Tibial artery (tissue), 4 donors: ENCODE results near the gene CSRP1.
A peak's percentile ranks its signal among the peaks of the same experiment; 100 is the strongest.

Experiments
- DNase-seq, 2 donors: peaks; one replicate each; pipeline ENCODE4 v3.0.0-alpha.2; 2019
- H3K27ac ChIP-seq, 2 donors: fragments of 200-600 bp; sonication (generic) in 1 of 2; 1 replicate in 1 of 2; 2 replicates in 1 of 2; pipeline ENCODE4 v1.5.1; 2018 to 2019; ENCODE audit warnings: mild to moderate bottlenecking in 1 of 2
- H3K27me3 ChIP-seq, 2 donors: fragments of 200-600 bp; sonication (generic) in 1 of 2; one replicate each; pipeline versions ENCODE4 v1.5.1 to v1.6.0; 2016 to 2019
- H3K36me3 ChIP-seq, 3 donors: fragments of 200-600 bp; sonication (generic) in 2 of 3; one replicate each; pipeline ENCODE4 v1.5.1; 2016 to 2019; ENCODE audit warnings: mild to moderate bottlenecking in 2 of 3
- H3K4me1 ChIP-seq, 4 donors: fragments of 200-600 bp; sonication (generic) in 2 of 4; 1 replicate in 3 of 4; 2 replicates in 1 of 4; pipeline ENCODE4 v1.5.1; 2016 to 2019
- H3K4me3 ChIP-seq, 2 donors: fragments of 200-600 bp; sonication (generic) in 1 of 2; 1 replicate in 1 of 2; 2 replicates in 1 of 2; pipeline ENCODE4 v1.5.1; 2018 to 2019; ENCODE audit warnings: mild to moderate bottlenecking in 2 of 2
- H3K9me3 ChIP-seq, 3 donors: fragments of 200-600 bp; sonication (generic) in 1 of 3; one replicate each; pipeline ENCODE4 v1.5.1; 2016 to 2019
- intact Hi-C: fragments of 100-400 bp; cut with DNase I; formaldehyde crosslinking; loops from one replicate; pipeline ENCODE4 v1.15.0; 2023; ENCODE audit warnings: low total_unique reads
- TF ChIP-seq, protein P1 (sequence below), 2 experiments: fragments of 200-600 bp in 1 of 2; fragments of 450-650 bp in 1 of 2; IDR thresholded peaks; one replicate each; pipeline ENCODE4 v1.5.1; 2017 to 2019; ENCODE audit warnings: antibody characterized with exemption in 2 of 2, mild to moderate bottlenecking in 1 of 2, moderate library complexity in 1 of 2

The CSRP1 gene

DNA sequence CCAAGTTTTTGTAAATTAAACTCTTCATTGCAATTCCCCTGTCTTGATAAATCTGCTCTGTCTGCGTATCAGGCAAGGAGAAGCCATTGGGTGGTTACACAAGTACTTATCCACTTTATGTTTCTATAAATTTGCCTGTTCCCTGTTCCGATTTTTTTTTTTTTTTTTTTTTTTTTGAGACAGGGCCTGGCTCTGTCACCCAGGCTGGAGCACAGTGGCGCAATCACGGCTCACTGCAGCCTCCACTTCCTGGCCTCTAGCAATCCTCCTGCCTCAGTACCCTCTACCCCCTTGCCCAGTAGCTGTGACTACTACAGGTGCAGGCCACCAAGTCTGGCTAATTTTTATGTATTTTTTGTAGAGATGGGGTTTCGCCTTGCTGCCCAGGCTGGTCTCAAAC, 11.1 kb upstream of the CSRP1 start:
- Histone ChIP-seq H3K9me3 (no peaks in the 10 kb centered on the region), H3K4me1 (peaks cover 0 to 3% (median under 1%) of the 10 kb centered on the region in 4 donors), H3K27me3 (no peaks in the 10 kb centered on the region), H3K27ac (no peak overlapping the region), H3K4me3 (no peak overlapping the region), H3K36me3 (no peaks in the 10 kb centered on the region)
- intact Hi-C loops: loop anchor here (5.0 kb wide), 1 partner anchor 266 kb away; no protein-coding TSS in a partner anchor
- TF ChIP-seq, protein P1, sequence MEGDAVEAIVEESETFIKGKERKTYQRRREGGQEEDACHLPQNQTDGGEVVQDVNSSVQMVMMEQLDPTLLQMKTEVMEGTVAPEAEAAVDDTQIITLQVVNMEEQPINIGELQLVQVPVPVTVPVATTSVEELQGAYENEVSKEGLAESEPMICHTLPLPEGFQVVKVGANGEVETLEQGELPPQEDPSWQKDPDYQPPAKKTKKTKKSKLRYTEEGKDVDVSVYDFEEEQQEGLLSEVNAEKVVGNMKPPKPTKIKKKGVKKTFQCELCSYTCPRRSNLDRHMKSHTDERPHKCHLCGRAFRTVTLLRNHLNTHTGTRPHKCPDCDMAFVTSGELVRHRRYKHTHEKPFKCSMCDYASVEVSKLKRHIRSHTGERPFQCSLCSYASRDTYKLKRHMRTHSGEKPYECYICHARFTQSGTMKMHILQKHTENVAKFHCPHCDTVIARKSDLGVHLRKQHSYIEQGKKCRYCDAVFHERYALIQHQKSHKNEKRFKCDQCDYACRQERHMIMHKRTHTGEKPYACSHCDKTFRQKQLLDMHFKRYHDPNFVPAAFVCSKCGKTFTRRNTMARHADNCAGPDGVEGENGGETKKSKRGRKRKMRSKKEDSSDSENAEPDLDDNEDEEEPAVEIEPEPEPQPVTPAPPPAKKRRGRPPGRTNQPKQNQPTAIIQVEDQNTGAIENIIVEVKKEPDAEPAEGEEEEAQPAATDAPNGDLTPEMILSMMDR (IDR thresholded peaks at IDR 0.05): no peak
- peak in 1 of 2 donors; percentile 7 for DNase-seq

GRCh38 chr1:201517631-201518030, 10.7 kb upstream of the CSRP1 start:
- TF ChIP-seq, protein P1 (IDR thresholded peaks at IDR 0.05): no peak
- intact Hi-C loops: loop anchor here (5.0 kb wide), 1 partner anchor 265 kb away; no protein-coding TSS in a partner anchor
- no peaks in the 10 kb centered on the region for H3K36me3 ChIP-seq
- no peaks in the 10 kb centered on the region for H3K27me3 ChIP-seq
- peaks cover 0 to 7% (median 4%) of the 10 kb centered on the region in 4 donors for H3K4me1 ChIP-seq
- H3K27ac ChIP-seq: no peak overlapping the region
- H3K4me3 ChIP-seq: no peak overlapping the region
- no peaks in the 10 kb centered on the region for H3K9me3 ChIP-seq
- DNase-seq: peak; percentile 17 to 19

DNA sequence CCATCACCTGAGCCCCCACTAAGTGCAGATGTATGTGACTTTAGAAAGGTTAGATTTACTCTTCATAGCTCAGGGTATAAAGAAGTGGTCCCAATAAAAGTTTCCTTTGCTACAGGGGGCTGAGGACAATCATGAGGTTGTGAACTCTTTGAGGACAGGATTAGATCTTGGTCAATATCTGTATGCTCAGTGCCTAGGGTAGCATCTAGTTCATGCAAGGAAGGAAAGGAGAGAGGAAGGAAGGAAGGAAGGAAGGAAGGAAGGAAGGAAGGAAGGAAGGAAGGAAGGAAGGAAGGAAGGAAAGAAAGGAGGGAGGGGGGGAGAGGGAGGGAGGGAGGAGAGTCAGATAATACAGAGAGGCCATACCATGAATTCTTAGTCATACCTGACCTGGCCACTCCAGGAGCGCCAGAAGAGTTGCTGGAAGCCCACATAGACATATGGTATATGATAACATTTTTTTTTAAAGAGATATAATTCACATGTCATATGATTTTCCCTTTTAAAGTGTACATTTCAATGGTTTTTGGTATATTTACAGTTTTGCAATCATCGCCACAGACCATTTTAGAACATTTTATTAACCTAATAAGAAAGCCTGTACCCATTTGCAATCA, 9.7 kb upstream of the CSRP1 start:
- no peak overlapping the region for H3K27ac ChIP-seq
- H3K27me3 ChIP-seq: no peaks in the 10 kb centered on the region
- TF ChIP-seq, protein P1 (IDR thresholded peaks at IDR 0.05): no peak
- H3K9me3 ChIP-seq: no peaks in the 10 kb centered on the region
- DNase-seq: no peak
- H3K36me3 ChIP-seq: no peaks in the 10 kb centered on the region
- intact Hi-C loops: loop anchor here (5.0 kb wide), 1 partner anchor 264 kb away; no protein-coding TSS in a partner anchor
- no peak overlapping the region for H3K4me3 ChIP-seq
- H3K4me1 ChIP-seq: peaks cover 0 to 17% (median 14%) of the 10 kb centered on the region in 4 donors

DNA sequence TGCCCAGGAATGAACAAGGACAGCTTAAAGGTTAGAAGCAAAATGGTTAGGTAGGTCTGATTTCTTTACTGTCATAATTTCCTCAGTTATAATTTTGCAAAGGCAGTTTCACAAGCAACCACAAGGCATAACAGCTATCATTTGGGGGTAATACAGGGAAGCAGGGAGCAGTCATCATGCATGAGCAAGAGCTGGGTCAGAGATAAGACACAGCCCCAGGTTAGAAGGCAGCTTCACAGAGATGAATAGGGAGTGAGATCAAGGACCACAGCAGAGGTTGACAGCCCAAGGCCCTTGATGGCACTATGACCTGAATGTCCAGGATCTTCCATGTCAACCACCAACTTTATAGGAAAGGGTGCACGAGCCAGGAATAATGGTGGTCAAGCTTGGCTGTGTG, 9.0 kb upstream of the CSRP1 start:
- H3K36me3 ChIP-seq: no peaks in the 10 kb centered on the region
- TF ChIP-seq, protein P1 (IDR thresholded peaks at IDR 0.05): no peak
- H3K4me3 ChIP-seq: no peak overlapping the region
- no peak overlapping the region for H3K27ac ChIP-seq
- no peaks in the 10 kb centered on the region for H3K27me3 ChIP-seq
- peaks cover 0 to 23% (median 18%) of the 10 kb centered on the region in 4 donors for H3K4me1 ChIP-seq
- no peaks in the 10 kb centered on the region for H3K9me3 ChIP-seq
- peak in 1 of 2 donors; percentile 20 for DNase-seq
- intact Hi-C loops: loop anchor here (5.0 kb wide), 1 partner anchor 264 kb away; no protein-coding TSS in a partner anchor

- DNase-seq: peak; percentile 2 to 6
- TF ChIP-seq, protein P1 (IDR thresholded peaks at IDR 0.05): no peak
Measured at GRCh38 chr1:201515062-201515750, 8.3 kb upstream of the CSRP1 start.

More at GRCh38 chr1:201515062-201515750, 8.3 kb upstream of the CSRP1 start:
- H3K9me3 ChIP-seq: no peaks in the 10 kb centered on the region
- no peak overlapping the region for H3K27ac ChIP-seq
- H3K4me1 ChIP-seq: peaks cover 0 to 26% (median 18%) of the 10 kb centered on the region in 4 donors
- H3K4me3 ChIP-seq: no peak overlapping the region
- H3K27me3 ChIP-seq: no peaks in the 10 kb centered on the region
- H3K36me3 ChIP-seq: no peaks in the 10 kb centered on the region
- intact Hi-C loops: loop anchor here (5.0 kb wide), 1 partner anchor 263 kb away; no protein-coding TSS in a partner anchor
